AG09309 (cell line): Measurements from ENCODE around the gene SLC41A3.
"Not testable (repeated sequence)": the region's sequence is repeated elsewhere in the genome, so short reads cannot be mapped to it uniquely, and the experiment has no call there.

Experiments used
- DNase-seq: peaks from one replicate; pipeline ENCODE4 v3.0.0-alpha.2; 2010; ENCODE audit warnings: low read depth
- H3K4me3 ChIP-seq: 2 replicates; pipeline ENCODE4 v1.5.1; 2011; ENCODE audit warnings: mild to moderate bottlenecking, low read depth, low read length, moderate library complexity; ENCODE audit not compliant: control insufficient read depth
- CTCF ChIP-seq: IDR thresholded peaks from 2 replicates; pipeline ENCODE4 v1.5.1; 2011; ENCODE audit warnings: mild to moderate bottlenecking, low read depth, low read length, inconsistent platforms; ENCODE audit not compliant: insufficient read depth, control insufficient read depth; ENCODE audit errors: missing control alignments

SLC41A3 gene

GRCh38 chr3:125967156-125967555, 116.8 kb downstream of the SLC41A3 start:
- no peak for TF ChIP-seq CTCF
- DNase-seq = no peak
- no peak overlapping the region for H3K4me3 ChIP-seq

- DNase-seq = no peak
- no peak overlapping the region for H3K4me3 ChIP-seq
- TF ChIP-seq CTCF = no peak
Observed at GRCh38 chr3:125965505-125965904, 118.4 kb downstream of the SLC41A3 start.

GRCh38 chr3:125963834-125964233, 120.1 kb downstream of the SLC41A3 start:
- not testable (repeated sequence) for DNase-seq

GRCh38 chr3:125961289-125961589, 122.7 kb downstream of the SLC41A3 start:
- TF ChIP-seq CTCF = no peak
- DNase-seq = no peak
- no peak overlapping the region for H3K4me3 ChIP-seq

More at GRCh38 chr3:125963834-125964233, 120.1 kb downstream of the SLC41A3 start:
- not testable (repeated sequence) for H3K4me3 ChIP-seq

GRCh38 chr3:125960456-125961288, 123.3 kb downstream of the SLC41A3 start:
- no peak overlapping the region for H3K4me3 ChIP-seq
- TF ChIP-seq CTCF = no peak
- DNase-seq = no peak

- no peak for DNase-seq
- TF ChIP-seq CTCF = no peak
- no peak overlapping the region for H3K4me3 ChIP-seq
Observed at GRCh38 chr3:125960066-125960424, 123.9 kb downstream of the SLC41A3 start.

GRCh38 chr3:125959317-125960065, 124.4 kb downstream of the SLC41A3 start:
- TF ChIP-seq CTCF = no peak
- H3K4me3 ChIP-seq = no peak overlapping the region
- no peak for DNase-seq
